Epithelial cell of proximal tubule (primary cell): ENCODE results near the gene PRPF4. TPM values are rescaled to one million over a fixed set of nuclear protein-coding genes. Genes with fewer than 3 reads are reported as not detected.

Experiments used
- DNase-seq: peaks from one replicate; pipeline ENCODE4 v3.0.0-alpha.2; 2011; ENCODE audit warnings: low read depth
- H3K4me3 ChIP-seq: 2 replicates; pipeline ENCODE4 v1.5.1; 2011; ENCODE audit warnings: low read depth, mild to moderate bottlenecking, low read length
- CTCF ChIP-seq: conservative IDR thresholded peaks from 2 replicates; pipeline ENCODE4 v1.5.1; 2012; ENCODE audit warnings: low read depth, mild to moderate bottlenecking, low read length
- total RNA-seq: library from RNA; depleted of rRNA; stranded (reverse); fragments of >200 nt; gene quantifications from 2 replicates; pipeline ENCODE4 v1.2.3, GENCODE V29; 2015

PRPF4 gene
- total RNA-seq, 1 donor from 2014 or later, result 29.1 TPM

- no peak overlapping the region for H3K4me3 ChIP-seq
- no peak for TF ChIP-seq CTCF
- DNase-seq, result no peak
Measured at GRCh38 chr9:113267911-113268566, 7.4 kb upstream of the PRPF4 start.

GRCh38 chr9:113269355-113269754, 6.1 kb upstream of the PRPF4 start:
- H3K4me3 ChIP-seq, result no peak overlapping the region
- no peak for DNase-seq
- TF ChIP-seq CTCF, result no peak

- no peak for DNase-seq
- H3K4me3 ChIP-seq, result no peak overlapping the region
- TF ChIP-seq CTCF, result no peak
Measured at GRCh38 chr9:113269871-113270270, 5.6 kb upstream of the PRPF4 start.

GRCh38 chr9:113274474-113275156, 843 bp upstream of the PRPF4 start:
- H3K4me3 ChIP-seq, result peak overlapping the region; percentile 79
- TF ChIP-seq CTCF, result peak; percentile 75
- DNase-seq, result peak; percentile 7

GRCh38 chr9:113278840-113279239, 3.4 kb downstream of the PRPF4 start:
- H3K4me3 ChIP-seq, result no peak overlapping the region
- TF ChIP-seq CTCF, result no peak
- DNase-seq, result no peak

- no peak for DNase-seq
- H3K4me3 ChIP-seq, result no peak overlapping the region
- TF ChIP-seq CTCF, result no peak
Measured at GRCh38 chr9:113281356-113281755, 5.9 kb downstream of the PRPF4 start.

GRCh38 chr9:113289091-113289490, 13.6 kb downstream of the PRPF4 start:
- no peak overlapping the region for H3K4me3 ChIP-seq
- no peak for TF ChIP-seq CTCF
- no peak for DNase-seq
